Measurements from ENCODE around the gene TBC1D7. TPM values are rescaled to one million over a fixed set of nuclear protein-coding genes. Genes with fewer than 3 reads are reported as not detected.
A peak's percentile ranks its signal among the peaks of the same experiment; 100 is the strongest.

The TBC1D7 gene
- total and polyA plus RNA-seq, 8 donors: 18.3 to 38.8 (median 33.6) TPM

- H3K4me1 ChIP-seq: peaks cover 10 to 55% of the 10 kb centered on the region in 2 donors
- no peaks in the 10 kb centered on the region for H3K9me3 ChIP-seq
- DNase-seq (no peak), ATAC-seq (no peak)
- H3K27ac ChIP-seq: peak overlapping the region; percentile 83 to 92
- H3K36me3 ChIP-seq: peaks cover 0 to 49% of the 10 kb centered on the region in 2 donors
- no peak for TF ChIP-seq CTCF (IDR thresholded peaks at IDR 0.05)
- H3K4me3 ChIP-seq: no peak overlapping the region
- H3K27me3 ChIP-seq: no peaks in the 10 kb centered on the region
- intact Hi-C loops (cut with DNase I): no loop called here
Observed at GRCh38 chr6:13304101-13304500, 24.2 kb downstream of the TBC1D7 start.

GRCh38 chr6:13303668-13304017 is 24.7 kb downstream of the TBC1D7 start:
- Histone ChIP-seq H3K4me3 (peak overlapping the region in 1 of 2 donors; percentile 2), H3K4me1 (peaks cover 10 to 51% of the 10 kb centered on the region in 2 donors), H3K27ac (peak overlapping the region; percentile 83 to 92), H3K9me3 (no peaks in the 10 kb centered on the region), H3K36me3 (peaks cover 0 to 49% of the 10 kb centered on the region in 2 donors), H3K27me3 (no peaks in the 10 kb centered on the region)
- DNase-seq (peak in 3 of 4 donors; percentile 68 to 89 (median 89)), ATAC-seq (peak; percentile 80)
- intact Hi-C loops (cut with DNase I): no loop called here
- TF ChIP-seq CTCF (IDR thresholded peaks at IDR 0.05): no peak

GRCh38 chr6:13302751-13303667 is 25.3 kb downstream of the TBC1D7 start:
- Histone ChIP-seq H3K9me3 (no peaks in the 10 kb centered on the region), H3K36me3 (peaks cover 0 to 49% of the 10 kb centered on the region in 2 donors), H3K27me3 (no peaks in the 10 kb centered on the region), H3K4me1 (peaks cover 10 to 47% of the 10 kb centered on the region in 2 donors), H3K27ac (peak overlapping the region; percentile 83 to 92), H3K4me3 (peak overlapping the region in 1 of 2 donors; percentile 2)
- peak; percentile 20 to 90 (median 71) for DNase-seq
- intact Hi-C loops (cut with DNase I): no loop called here
- ATAC-seq: peak; percentile 81
- no peak for TF ChIP-seq CTCF (IDR thresholded peaks at IDR 0.05)

GRCh38 chr6:13302291-13302690 is 26.0 kb downstream of the TBC1D7 start:
- DNase-seq (no peak), ATAC-seq (no peak)
- H3K9me3 ChIP-seq: no peaks in the 10 kb centered on the region
- no peak for TF ChIP-seq CTCF (IDR thresholded peaks at IDR 0.05)
- no peaks in the 10 kb centered on the region for H3K27me3 ChIP-seq
- peaks cover 10 to 41% of the 10 kb centered on the region in 2 donors for H3K4me1 ChIP-seq
- H3K36me3 ChIP-seq: peaks cover 0 to 49% of the 10 kb centered on the region in 2 donors
- H3K27ac ChIP-seq: peak overlapping the region; percentile 83 to 92
- H3K4me3 ChIP-seq: no peak overlapping the region
- intact Hi-C loops (cut with DNase I): no loop called here

All from left lung (tissue), 10 donors.